Jurkat, Clone E6-1 (cell line): ENCODE results near the gene TBATA.

Source experiments
- DNase-seq: peaks from one replicate; pipeline ENCODE4 v3.0.0-alpha.2; 2011; ENCODE audit warnings: low read depth, low spot score
- H3K4me3 ChIP-seq: 2 replicates; pipeline ENCODE4 v1.5.1; 2011; ENCODE audit warnings: mild to moderate bottlenecking, low read length, control low read depth, moderate library complexity

TBATA gene

GRCh38 chr10:70809726-70810125 is 24.5 kb upstream of the TBATA start:
- DNase-seq: no peak
- no peak overlapping the region for H3K4me3 ChIP-seq

GRCh38 chr10:70809011-70809611 is 23.9 kb upstream of the TBATA start:
- no peak for DNase-seq
- no peak overlapping the region for H3K4me3 ChIP-seq

- H3K4me3 ChIP-seq: no peak overlapping the region
- no peak for DNase-seq
Measured at GRCh38 chr10:70807556-70807955, 22.4 kb upstream of the TBATA start.

DNA sequence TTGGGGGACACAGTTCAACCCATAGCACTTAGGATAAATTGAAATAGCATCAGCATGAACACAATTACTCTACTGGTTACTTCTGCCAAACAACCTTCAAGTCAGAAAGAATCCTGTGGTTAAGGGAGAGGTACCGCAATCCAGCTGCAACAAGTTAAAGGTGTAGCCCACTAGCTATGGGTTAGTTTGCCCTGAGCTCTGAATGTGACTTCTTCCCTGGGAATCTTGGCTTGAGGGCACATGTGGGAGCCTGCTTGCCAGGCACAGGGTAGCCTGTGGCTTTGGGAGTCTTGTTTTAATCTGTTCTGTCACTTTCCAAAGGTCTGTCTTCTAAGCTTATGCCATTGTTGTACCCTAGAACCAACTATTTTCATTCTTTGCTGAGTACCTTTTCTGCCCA is 21.7 kb upstream of the TBATA start:
- H3K4me3 ChIP-seq: no peak overlapping the region
- no peak for DNase-seq

DNA sequence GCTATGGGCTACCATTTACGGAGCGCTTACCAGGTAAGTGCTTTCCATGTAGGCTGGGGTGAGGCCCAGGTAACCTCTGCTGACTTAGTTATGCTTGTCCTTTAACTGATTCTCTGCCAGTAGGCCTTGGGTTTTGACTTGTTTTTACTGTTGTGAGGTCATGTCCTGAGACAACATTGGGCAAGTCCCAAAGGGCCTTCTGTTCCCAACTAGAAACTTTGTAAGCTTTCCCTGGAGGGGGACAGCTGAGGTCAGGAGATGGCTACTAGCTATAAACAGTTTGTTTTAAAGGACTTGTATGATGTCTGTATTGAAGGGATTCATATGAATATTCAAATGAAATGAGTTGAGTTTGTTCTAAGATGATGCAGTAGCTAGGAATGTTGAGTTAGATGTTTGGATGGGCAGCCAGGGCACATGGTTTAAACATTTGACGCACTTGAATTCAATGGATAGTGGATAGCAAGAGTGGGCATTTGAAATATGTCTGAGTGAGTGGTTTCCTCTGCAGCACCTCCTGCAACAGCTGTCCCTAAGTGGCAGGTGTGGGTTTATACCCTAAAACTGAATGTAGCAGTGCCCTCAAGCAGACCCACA is 20.5 kb upstream of the TBATA start:
- H3K4me3 ChIP-seq: no peak overlapping the region
- no peak for DNase-seq

DNA sequence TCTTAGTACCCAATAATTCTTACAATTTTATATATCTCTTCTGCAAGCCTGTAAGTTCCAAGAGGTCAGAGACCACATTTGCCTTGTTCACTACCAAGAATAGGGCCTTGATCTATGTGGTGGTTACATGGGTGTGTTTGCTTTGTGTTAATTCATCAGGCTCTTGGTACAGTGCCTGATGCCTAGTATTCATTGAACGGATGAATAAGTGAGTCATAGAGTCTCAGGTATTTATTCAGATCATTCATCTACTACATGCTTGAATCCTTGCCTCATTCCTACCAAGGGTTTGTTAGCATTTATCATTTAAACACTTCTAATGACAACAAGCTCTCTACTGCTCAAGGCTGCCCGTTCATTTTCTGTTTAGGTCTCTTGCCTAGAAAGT is 19.2 kb upstream of the TBATA start:
- DNase-seq: no peak
- no peak overlapping the region for H3K4me3 ChIP-seq

DNA sequence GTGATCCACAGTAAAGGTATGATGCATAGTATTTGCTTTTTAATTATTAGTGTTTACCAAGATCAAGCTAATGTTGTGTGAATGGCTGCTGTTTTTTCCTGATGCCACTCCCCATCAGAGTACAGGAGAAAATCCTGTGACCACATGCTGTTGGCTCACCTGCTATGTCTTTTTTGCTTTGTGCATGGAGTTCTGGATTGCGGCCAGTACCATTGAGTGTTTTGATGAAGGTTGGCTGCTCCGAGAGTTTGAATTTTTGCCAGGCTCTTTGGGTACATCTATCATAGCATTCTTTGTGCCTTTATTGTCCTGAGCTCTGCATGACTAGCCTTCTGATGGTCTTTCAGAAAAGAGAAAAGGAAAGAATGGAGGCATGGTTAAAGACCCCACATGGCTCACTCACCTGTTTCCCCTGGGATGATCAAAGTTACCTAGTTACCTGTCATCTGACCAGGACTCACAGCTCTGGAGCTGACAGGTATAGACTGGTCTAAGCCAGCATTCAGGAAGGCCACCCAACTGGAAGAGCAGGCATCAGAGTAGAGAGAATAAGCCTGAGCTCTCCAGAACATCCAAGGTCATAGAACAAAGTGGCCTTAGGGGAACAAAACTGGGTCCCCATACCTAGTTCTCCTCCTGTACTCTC is 18.7 kb upstream of the TBATA start:
- no peak overlapping the region for H3K4me3 ChIP-seq
- DNase-seq: no peak

- H3K4me3 ChIP-seq: no peak overlapping the region
- no peak for DNase-seq
Measured at GRCh38 chr10:70801854-70802253, 16.7 kb upstream of the TBATA start.

GRCh38 chr10:70799124-70799523 is 13.9 kb upstream of the TBATA start:
- no peak for DNase-seq
- H3K4me3 ChIP-seq: no peak overlapping the region

DNA sequence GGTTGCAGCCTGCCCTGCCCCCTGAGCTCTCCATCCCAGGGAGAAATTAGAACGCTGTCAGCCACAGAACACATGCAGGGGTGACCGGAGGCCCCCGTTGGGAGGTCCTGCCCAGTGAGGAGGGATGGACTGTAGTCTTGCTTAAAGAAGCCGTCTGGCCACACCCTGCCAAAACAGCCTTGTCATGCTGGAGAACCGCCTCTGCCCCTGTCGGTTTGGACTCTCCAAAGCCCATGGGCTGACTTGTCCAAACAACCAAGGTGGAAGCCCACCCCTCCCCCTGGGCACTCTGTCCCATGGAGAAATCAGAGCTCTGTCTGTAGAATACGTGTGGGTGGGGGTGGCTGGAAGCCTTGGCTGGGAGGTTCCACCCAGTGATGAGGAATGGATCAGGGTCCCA is 12.7 kb upstream of the TBATA start:
- H3K4me3 ChIP-seq: no peak overlapping the region
- no peak for DNase-seq

DNA sequence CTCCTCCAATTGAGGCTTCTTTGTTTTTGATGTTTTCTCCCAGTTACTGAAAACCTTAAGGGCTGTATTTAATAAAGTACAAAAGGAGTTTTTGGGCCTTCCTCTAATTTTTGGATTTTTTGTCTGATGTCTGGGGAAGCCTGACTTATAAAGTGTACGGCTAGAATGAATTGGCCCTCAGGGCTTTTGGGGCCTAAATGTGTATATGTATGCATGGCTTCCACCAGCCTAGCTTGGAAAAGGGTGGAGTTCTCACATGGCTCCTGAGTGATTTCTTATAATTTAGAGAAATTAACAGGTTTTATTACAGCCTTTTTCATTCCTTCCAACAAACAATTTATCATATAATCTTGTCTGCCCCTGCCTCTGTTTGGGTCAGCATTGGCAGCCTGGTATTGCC is 10.4 kb upstream of the TBATA start:
- no peak overlapping the region for H3K4me3 ChIP-seq
- DNase-seq: no peak

- DNase-seq: peak; percentile 16
- H3K4me3 ChIP-seq: no peak overlapping the region
Measured at GRCh38 chr10:70791386-70792039, 6.3 kb upstream of the TBATA start.

DNA sequence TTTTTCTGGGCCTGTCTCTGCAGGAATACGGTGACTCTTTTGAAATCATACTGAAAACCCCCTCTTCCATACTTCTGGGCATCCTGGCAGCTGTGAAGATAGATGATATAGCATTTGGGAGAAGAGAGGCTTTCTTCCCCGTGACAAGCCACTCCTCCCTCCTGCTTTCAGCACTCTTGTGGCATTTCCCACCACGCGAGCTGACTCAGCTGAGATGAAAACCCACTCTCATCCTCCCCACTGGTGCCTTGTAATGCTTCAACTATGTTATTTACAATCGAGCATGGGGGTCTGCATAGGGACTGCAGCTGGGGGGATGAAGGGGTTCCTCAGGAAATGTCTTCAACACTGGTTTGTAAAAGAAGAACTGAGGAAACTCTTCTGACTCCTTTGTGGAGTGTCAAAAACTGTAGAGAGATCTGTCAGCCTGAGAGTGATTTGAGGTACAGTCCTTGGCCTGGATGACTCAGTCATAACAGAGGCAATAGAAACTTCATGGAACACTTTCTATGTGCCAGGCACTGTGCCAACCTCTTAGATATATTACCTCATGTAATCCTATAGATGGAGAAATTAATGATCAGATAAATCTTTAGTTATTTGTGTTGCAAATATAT is 1.7 kb upstream of the TBATA start:
- H3K4me3 ChIP-seq: no peak overlapping the region
- no peak for DNase-seq

DNA sequence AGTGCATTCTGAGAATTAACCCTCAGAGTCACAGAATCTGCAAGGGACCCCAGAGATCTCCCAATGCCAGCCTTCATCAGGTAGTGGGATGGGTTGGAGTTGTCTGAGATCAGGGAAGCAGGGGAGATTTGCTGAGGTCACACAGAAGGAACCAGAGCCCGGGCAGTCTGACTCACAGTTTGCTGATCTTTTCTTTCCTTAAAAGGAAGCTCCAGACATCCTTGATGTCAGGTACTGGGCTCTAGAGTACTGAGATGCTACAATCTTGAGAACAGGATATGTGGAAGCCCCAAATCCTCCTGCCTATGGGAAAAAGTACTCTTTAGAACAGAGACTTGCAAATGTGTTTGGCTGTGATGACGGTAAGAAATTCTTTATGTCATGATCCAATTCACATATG is 706 bp downstream of the TBATA start:
- DNase-seq: no peak
- no peak overlapping the region for H3K4me3 ChIP-seq

DNA sequence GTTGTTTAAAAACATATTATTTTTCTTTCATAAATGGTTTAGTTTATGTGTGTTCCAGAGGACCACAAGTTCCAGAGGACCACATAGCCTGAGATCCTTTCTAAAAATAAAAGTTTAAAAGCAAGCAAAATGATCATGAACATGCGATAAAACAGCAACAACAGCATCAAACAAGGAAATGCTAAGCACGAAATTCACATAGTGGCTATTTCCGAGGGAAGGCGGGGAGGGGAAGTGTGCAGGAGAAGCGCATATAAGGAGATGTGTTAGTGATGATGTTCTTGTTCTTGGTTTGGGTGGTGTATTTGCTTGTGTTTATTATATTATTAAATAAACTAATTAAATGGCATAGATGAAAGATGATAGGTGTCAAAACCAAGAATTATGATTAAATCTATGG is 1.2 kb downstream of the TBATA start:
- DNase-seq: no peak
- H3K4me3 ChIP-seq: no peak overlapping the region

DNA sequence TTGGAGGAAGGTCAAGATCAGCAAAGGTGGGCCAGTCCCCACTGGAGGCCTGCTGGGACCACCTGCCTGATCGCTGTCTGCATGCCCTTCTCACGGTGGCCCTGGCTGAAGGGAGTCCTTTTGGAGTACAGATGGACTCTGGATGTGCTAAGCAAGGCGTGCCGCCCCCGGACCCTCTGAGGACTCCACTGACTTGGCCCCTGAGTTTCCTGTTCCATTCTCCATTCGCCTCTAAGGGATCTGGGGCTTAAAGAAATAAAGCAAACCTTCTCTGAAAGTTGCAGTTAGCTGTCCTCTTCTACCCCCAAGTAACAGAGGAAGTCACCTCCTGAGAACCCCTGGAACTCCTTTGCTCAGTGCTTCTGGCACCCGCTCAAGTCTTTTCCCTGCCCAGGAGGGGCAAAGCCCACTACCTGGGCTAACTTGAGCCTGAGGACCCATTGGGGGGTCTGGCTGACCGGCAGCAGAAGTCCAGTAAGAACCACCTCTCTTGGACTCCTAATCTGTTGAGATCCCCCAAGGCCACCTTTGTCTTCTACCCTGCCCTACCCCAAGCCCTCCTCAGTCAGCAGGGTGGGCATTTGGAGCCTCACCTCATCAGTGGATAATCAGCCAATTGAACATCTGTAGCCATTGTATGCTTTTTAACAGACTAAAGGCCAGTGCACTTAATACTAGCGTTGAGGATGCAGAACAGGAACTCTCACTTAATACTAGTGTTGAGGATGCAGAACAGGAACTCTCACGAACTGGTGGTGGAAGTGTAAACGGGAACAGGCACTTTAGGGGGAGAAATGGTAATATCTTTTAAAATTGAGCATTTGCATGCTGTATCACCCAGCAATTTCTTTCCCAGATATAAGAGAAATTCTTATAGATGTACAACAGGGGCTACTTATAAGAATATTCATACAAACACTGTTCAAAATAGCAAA is 2.2 kb downstream of the TBATA start:
- DNase-seq: no peak

DNA sequence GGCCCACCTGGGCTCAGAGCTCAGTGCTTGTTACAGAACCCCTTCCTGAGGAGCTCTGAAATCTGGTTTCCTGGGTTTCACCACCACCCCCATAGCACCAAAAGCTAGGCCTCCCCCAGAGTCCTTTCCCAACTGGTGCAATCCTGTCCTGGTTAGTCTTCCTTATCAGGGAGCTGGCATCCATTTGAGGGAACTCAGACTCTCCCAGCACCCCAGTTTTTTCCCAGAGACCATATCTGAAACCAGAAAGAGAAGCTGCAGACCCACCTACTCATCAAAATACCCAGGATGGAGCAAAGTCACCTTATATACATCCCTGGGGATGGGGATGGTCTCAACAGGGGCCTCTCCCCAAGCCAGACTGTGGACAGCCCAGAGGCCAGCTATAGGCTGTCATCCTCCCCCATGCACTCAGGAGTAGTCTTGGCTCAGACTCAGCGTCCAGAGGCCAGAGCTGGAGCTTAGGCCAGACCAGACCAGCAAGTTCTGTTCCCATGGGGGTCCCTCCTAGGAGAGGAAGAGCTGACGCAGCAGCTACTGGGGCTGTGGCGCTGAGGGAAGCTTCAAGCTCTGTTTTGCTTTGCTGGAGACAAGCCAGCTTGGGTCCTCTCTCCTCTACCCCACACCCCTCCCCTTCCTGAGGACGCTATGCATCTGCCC is 3.0 kb downstream of the TBATA start:
- no peak for DNase-seq
- no peak overlapping the region for H3K4me3 ChIP-seq

More for the DNA sequence above, 2.2 kb downstream of the TBATA start:
- H3K4me3 ChIP-seq: no peak overlapping the region

GRCh38 chr10:70781461-70782051 is 3.6 kb downstream of the TBATA start:
- no peak for DNase-seq
- H3K4me3 ChIP-seq: no peak overlapping the region
